Tibial artery (tissue), 4 donors: ENCODE data around the gene CD79B.
"Not testable (repeated sequence)": the region's sequence is repeated elsewhere in the genome, so short reads cannot be mapped to it uniquely, and the experiment has no call there.

ENCODE experiments used
- DNase-seq, 2 donors: peaks; one replicate each; pipeline ENCODE4 v3.0.0-alpha.2; 2019
- H3K27ac ChIP-seq, 2 donors: fragments of 200-600 bp; sonication (generic) in 1 of 2; 1 replicate in 1 of 2; 2 replicates in 1 of 2; pipeline ENCODE4 v1.5.1; 2018 to 2019; ENCODE audit warnings: mild to moderate bottlenecking in 1 of 2
- H3K27me3 ChIP-seq, 2 donors: fragments of 200-600 bp; sonication (generic) in 1 of 2; one replicate each; pipeline versions ENCODE4 v1.5.1 to v1.6.0; 2016 to 2019
- H3K36me3 ChIP-seq, 3 donors: fragments of 200-600 bp; sonication (generic) in 2 of 3; one replicate each; pipeline ENCODE4 v1.5.1; 2016 to 2019; ENCODE audit warnings: mild to moderate bottlenecking in 2 of 3
- H3K4me1 ChIP-seq, 4 donors: fragments of 200-600 bp; sonication (generic) in 2 of 4; 1 replicate in 3 of 4; 2 replicates in 1 of 4; pipeline ENCODE4 v1.5.1; 2016 to 2019
- H3K4me3 ChIP-seq, 2 donors: fragments of 200-600 bp; sonication (generic) in 1 of 2; 1 replicate in 1 of 2; 2 replicates in 1 of 2; pipeline ENCODE4 v1.5.1; 2018 to 2019; ENCODE audit warnings: mild to moderate bottlenecking in 2 of 2
- H3K9me3 ChIP-seq, 3 donors: fragments of 200-600 bp; sonication (generic) in 1 of 3; one replicate each; pipeline ENCODE4 v1.5.1; 2016 to 2019
- intact Hi-C: fragments of 100-400 bp; cut with DNase I; formaldehyde crosslinking; loops from one replicate; pipeline ENCODE4 v1.15.0; 2023; ENCODE audit warnings: low total_unique reads
- TF ChIP-seq, protein P1 (sequence below), 2 experiments: fragments of 200-600 bp in 1 of 2; fragments of 450-650 bp in 1 of 2; IDR thresholded peaks; one replicate each; pipeline ENCODE4 v1.5.1; 2017 to 2019; ENCODE audit warnings: antibody characterized with exemption in 2 of 2, mild to moderate bottlenecking in 1 of 2, moderate library complexity in 1 of 2

CD79B gene

DNA sequence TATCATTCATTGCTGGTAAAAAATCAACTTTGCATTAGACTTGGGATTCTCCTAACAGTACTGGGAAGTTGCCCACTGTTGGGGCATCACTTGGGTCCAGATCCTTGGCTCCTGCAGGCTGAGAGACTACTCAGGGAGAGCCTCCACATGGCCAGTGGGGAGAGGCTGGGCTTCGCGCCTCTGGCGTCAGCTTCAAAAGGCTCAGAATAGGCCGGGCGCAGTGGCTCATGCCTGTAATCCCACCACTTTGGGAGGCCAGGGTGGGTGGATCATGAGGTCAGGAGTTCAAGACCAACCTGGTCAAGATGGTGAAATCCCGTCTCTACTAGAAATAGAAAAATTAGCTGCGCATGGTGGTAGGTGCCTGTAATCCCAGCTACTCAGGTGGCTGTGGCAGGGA lies 17.7 kb downstream of the CD79B start:
- intact Hi-C loops, result no loop called here
- Histone ChIP-seq H3K9me3 (no peaks in the 10 kb centered on the region), H3K4me1 (no peaks in the 10 kb centered on the region), H3K27ac (no peak overlapping the region), H3K27me3 (peaks cover 0 to 31% of the 10 kb centered on the region in 2 donors), H3K4me3 (no peak overlapping the region), H3K36me3 (no peaks in the 10 kb centered on the region)
- TF ChIP-seq, protein P1, sequence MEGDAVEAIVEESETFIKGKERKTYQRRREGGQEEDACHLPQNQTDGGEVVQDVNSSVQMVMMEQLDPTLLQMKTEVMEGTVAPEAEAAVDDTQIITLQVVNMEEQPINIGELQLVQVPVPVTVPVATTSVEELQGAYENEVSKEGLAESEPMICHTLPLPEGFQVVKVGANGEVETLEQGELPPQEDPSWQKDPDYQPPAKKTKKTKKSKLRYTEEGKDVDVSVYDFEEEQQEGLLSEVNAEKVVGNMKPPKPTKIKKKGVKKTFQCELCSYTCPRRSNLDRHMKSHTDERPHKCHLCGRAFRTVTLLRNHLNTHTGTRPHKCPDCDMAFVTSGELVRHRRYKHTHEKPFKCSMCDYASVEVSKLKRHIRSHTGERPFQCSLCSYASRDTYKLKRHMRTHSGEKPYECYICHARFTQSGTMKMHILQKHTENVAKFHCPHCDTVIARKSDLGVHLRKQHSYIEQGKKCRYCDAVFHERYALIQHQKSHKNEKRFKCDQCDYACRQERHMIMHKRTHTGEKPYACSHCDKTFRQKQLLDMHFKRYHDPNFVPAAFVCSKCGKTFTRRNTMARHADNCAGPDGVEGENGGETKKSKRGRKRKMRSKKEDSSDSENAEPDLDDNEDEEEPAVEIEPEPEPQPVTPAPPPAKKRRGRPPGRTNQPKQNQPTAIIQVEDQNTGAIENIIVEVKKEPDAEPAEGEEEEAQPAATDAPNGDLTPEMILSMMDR (IDR thresholded peaks at IDR 0.05), result no peak
- DNase-seq, result no peak

DNA sequence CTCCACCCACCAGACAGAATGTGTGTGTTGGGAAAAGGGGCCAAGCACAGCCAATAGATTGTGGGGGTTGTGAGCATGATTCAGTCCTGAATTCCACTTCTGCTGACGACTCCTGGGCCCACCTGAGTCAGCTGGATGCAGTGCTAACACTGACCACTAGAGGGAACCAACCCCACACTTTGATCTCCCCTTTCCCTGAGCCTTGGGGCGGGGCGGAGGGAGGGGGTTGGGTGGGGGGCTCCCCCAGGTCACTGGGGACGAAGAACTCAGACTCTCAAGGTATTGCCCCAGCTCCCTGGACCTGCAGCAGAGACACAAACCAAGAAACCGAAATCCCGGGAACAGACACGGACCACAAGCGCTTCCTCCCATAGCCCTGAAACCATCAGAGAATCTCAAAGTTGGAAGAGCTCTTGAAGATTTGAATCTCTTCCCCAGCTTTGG lies 20.5 kb downstream of the CD79B start:
- no peak for DNase-seq
- TF ChIP-seq, protein P1 (IDR thresholded peaks at IDR 0.05), result peak; percentile 46 to 86

DNA sequence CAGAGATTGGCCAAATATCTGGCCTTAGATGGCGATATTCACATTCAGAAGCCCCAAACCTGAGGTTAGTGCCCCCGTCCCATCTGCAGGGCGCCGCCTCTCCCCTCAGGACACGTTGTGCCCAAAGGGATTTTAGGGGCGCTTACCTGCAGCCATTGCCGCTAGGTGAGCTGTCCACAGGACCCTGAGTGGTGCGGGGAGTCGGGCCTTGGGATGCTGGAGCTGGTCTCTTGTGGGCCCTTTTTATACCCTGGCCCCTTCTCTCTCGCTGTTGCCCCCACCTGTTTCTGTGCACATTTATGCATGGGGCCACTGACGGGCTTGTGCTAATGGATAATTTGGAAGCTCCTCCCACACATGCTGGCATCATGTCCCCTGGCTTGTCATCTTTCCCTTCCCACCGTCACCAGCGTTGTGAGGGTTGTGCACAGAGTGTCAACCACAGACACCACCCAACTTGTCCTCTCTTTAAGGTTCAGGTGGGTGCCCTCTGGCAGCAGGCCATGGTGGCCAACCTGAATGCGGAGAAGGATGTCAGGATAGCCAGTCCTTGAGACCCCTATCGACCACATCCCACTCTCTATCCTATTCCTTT lies 21.0 kb downstream of the CD79B start, which contains the start of gene CSHL1:
TSS of gene CSHL1 (minus strand) at position 218 of the 595 bp plus-strand sequence. CDS start at position 156, 62 bp downstream.
- TF ChIP-seq, protein P1 (IDR thresholded peaks at IDR 0.05), result no peak
- intact Hi-C loops, result no loop called here
- H3K27ac ChIP-seq, result no peak within 1 kb of the TSS
- H3K27me3 ChIP-seq, result peaks cover 0 to 14% of the 10 kb centered on the region in 2 donors
- H3K9me3 ChIP-seq, result no peaks in the 10 kb centered on the region
- no peaks in the 10 kb centered on the region for H3K36me3 ChIP-seq
- no peak within 1 kb of the TSS for H3K4me3 ChIP-seq
- no peaks in the 10 kb centered on the region for H3K4me1 ChIP-seq
- no peak for DNase-seq

More for the DNA sequence above, 20.5 kb downstream of the CD79B start:
- intact Hi-C loops, result no loop called here
- H3K36me3 ChIP-seq, result no peaks in the 10 kb centered on the region
- H3K27ac ChIP-seq, result no peak overlapping the region
- H3K27me3 ChIP-seq, result peaks cover 0 to 14% of the 10 kb centered on the region in 2 donors
- no peak overlapping the region for H3K4me3 ChIP-seq
- no peaks in the 10 kb centered on the region for H3K4me1 ChIP-seq
- H3K9me3 ChIP-seq, result no peaks in the 10 kb centered on the region

DNA sequence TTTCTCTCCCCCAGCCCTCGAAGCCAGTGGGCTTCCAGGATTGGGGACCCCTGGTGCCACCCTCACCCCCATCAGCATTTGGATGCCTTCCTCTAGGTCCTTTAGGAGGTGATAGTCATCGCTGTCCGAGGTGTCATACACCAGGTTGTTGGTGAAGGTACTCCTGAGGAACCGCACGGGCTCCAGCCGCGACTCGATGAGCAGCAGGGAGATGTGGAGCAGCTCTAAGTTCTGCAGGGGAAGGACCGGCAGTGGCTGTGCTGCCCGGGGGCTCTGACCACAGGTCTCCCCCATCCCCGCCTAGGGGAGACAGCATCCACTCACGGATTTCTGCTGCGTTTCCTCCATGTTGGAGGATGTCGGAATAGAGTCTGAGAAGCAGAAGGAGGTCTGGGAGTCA lies 22.0 kb downstream of the CD79B start:
- peaks cover 0 to 14% of the 10 kb centered on the region in 2 donors for H3K27me3 ChIP-seq
- H3K27ac ChIP-seq, result no peak overlapping the region
- DNase-seq, result no peak
- H3K4me3 ChIP-seq, result no peak overlapping the region
- no peaks in the 10 kb centered on the region for H3K4me1 ChIP-seq
- intact Hi-C loops, result no loop called here
- no peaks in the 10 kb centered on the region for H3K9me3 ChIP-seq
- TF ChIP-seq, protein P1 (IDR thresholded peaks at IDR 0.05), result no peak
- no peaks in the 10 kb centered on the region for H3K36me3 ChIP-seq

DNA sequence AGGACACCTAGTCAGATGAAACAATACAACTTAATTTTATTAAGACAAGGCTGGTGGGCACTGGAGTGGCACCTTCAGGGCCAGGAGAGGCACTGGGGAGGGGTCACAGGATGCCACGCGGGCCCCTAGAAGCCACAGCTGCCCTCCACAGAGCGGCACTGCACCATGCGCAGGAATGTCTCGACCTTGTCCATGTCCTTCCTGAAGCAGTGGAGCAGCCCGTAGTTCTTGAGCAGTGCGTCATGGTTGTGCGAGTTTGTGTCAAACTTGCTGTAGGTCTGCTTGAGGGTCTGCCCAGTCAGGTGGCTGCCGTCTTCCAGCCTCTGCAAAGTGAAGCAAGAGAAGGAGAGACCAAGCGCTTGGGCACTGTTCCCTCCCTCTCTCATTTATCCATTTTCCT lies 22.5 kb downstream of the CD79B start:
- peaks cover 0 to 14% of the 10 kb centered on the region in 2 donors for H3K27me3 ChIP-seq
- H3K4me1 ChIP-seq, H3K4me3 ChIP-seq, intact Hi-C loops, H3K9me3 ChIP-seq, H3K27ac ChIP-seq, H3K36me3 ChIP-seq, DNase-seq: not testable (repeated sequence)

DNA sequence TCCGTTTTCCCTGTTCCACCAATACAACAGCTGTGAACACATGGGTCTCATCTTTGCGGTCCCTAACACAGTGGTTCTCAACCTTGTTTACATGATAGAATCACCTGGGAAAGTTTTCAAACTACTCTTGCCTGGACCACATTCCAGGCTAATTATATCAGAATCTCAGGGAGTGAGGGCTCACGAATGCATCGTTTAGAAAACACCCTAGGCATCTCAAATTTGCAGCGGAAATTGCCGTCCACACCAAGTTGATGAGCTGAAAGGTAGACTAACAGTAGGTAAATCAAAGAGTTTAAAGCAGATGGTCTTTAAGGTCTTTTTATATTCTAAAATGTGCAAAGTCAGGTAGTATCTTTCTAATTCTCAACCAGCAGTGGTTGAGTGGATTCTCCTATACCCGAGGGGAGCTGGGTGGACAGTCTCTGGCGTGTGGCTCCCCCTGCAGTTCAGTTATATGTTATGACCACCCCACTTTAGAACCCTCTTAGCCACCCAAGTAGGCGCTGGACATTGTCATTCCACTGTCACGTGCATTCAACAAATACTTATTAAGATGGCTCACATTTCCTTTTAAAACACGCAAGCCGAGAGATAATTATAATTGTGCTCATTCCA lies 24.9 kb downstream of the CD79B start:
- H3K36me3 ChIP-seq, H3K4me3 ChIP-seq, H3K4me1 ChIP-seq, H3K9me3 ChIP-seq, intact Hi-C loops, DNase-seq, H3K27ac ChIP-seq: not testable (repeated sequence)
- H3K27me3 ChIP-seq, result peaks cover 0 to 17% of the 10 kb centered on the region in 2 donors

DNA sequence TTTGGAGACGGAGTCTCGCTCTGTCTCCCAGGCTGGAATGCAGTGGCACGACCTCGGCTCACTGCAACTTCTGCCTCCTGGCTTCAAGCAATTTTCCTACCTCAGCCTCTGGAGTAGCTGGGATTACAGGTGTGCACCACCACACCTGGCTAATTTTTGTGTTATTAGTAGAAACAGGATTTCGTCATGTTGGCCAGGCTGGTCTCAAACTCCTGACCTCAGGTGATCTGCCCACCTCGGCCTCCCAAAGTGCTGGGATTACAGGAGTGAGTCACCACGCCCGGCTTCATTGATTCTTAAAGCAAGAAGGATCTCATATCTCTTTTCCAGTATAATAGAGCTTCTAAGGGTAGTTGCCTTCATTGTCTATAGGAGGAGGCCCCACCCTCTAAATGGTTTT lies 27.3 kb downstream of the CD79B start:
- H3K4me1 ChIP-seq, H3K9me3 ChIP-seq, DNase-seq, H3K27me3 ChIP-seq, intact Hi-C loops, H3K4me3 ChIP-seq, H3K27ac ChIP-seq, H3K36me3 ChIP-seq: not testable (repeated sequence)
